H1 (cell line): ENCODE data around the gene GOLGA1. TPM values are rescaled to one million over a fixed set of nuclear protein-coding genes. Genes with fewer than 3 reads are reported as not detected.

Source experiments
- CTCF ChIA-PET: fragments of 300-600 bp; sonication (Branson Sonifier 250); formaldehyde crosslinking; loops from one replicate; lab custom pipeline; 2021; ENCODE audit not compliant: partially characterized antibody; lab: Charles Lee
- POLR2A ChIA-PET: fragments of 300-600 bp; sonication (Branson Sonifier 250); formaldehyde crosslinking; loops from one replicate; lab custom pipeline; 2021; ENCODE audit warnings: inconsistent platforms; ENCODE audit not compliant: partially characterized antibody; lab: Charles Lee
- DNase-seq, 2 experiments: peaks; one replicate each; pipeline versions ENCODE4 v3.0.0 to v3.0.0-alpha.2; 2010 to 2022; ENCODE audit warnings: low spot score in 2 of 2, low read depth in 1 of 2, mixed read lengths in 1 of 2
- FAIRE-seq: peaks from 2 replicates; lab custom pipeline; 2011; peaks lifted over from hg19 to GRCh38; lab: Jason Lieb, UNC
- H2AFZ ChIP-seq: 2 replicates; pipeline ENCODE4 v1.8.1; 2012; ENCODE audit warnings: low read length, inconsistent platforms
- H2AK5ac ChIP-seq: 2 replicates; pipeline ENCODE4 v1.6.1; 2013; ENCODE audit warnings: low read depth, low read length
- H2BK120ac ChIP-seq: replicated peaks from 2 replicates; pipeline ENCODE3; 2013; ENCODE audit warnings: low read depth, low read length, inconsistent platforms
- H2BK12ac ChIP-seq: 2 replicates; pipeline ENCODE4 v1.6.1; 2013; ENCODE audit warnings: low read depth, low read length
- H2BK15ac ChIP-seq: 2 replicates; pipeline ENCODE4 v1.6.1; 2013; ENCODE audit warnings: low read length
- H2BK20ac ChIP-seq: 2 replicates; pipeline ENCODE4 v1.6.1; 2013; ENCODE audit warnings: low read length
- H2BK5ac ChIP-seq: 2 replicates; pipeline ENCODE4 v1.6.1; 2013; ENCODE audit warnings: low read depth, low read length
- H3K14ac ChIP-seq: 2 replicates; pipeline ENCODE4 v1.6.1; 2013; ENCODE audit warnings: inconsistent platforms; ENCODE audit not compliant: insufficient read length
- H3K18ac ChIP-seq: 2 replicates; pipeline ENCODE4 v1.6.1; 2013; ENCODE audit warnings: low read length; ENCODE audit errors: extremely low read depth
- H3K23ac ChIP-seq: 2 replicates; pipeline ENCODE4 v1.6.1; 2013; ENCODE audit warnings: inconsistent platforms; ENCODE audit not compliant: insufficient read length
- H3K23me2 ChIP-seq: 2 replicates; pipeline ENCODE4 v1.6.1; 2013; ENCODE audit warnings: low read depth, low read length
- H3K27ac ChIP-seq: 2 replicates; pipeline ENCODE4 v1.6.1; 2011; ENCODE audit warnings: low read depth, low read length, inconsistent platforms
- H3K27me3 ChIP-seq, 4 experiments: replicated peaks in 1 of 4; 1 replicate in 1 of 4; 2 replicates in 3 of 4; pipeline versions ENCODE4 v1.6.1 to v1.8.1; 2011 to 2013; ENCODE audit warnings: low read length in 3 of 4, mild to moderate bottlenecking in 3 of 4, inconsistent platforms in 2 of 4, mixed read lengths in 2 of 4, moderate library complexity in 1 of 4; ENCODE audit not compliant: control insufficient read depth in 3 of 4, insufficient read depth in 3 of 4; ENCODE audit errors: extremely low read depth in 1 of 4
- H3K36me3 ChIP-seq, 4 experiments: 2 replicates each; pipeline versions ENCODE4 v1.6.1 to v1.8.1; 2011 to 2013; ENCODE audit warnings: mild to moderate bottlenecking in 4 of 4, low read length in 3 of 4, moderate library complexity in 2 of 4, control low read depth in 1 of 4, inconsistent platforms in 1 of 4; ENCODE audit not compliant: insufficient read depth in 4 of 4, control insufficient read depth in 2 of 4
- H3K4ac ChIP-seq: replicated peaks from 2 replicates; pipeline ENCODE3; 2013; ENCODE audit warnings: low read length, low read depth, mixed read lengths, inconsistent platforms; ENCODE audit not compliant: insufficient read length
- H3K4me1 ChIP-seq, 4 experiments: replicated peaks in 1 of 4; 1 replicate in 1 of 4; 2 replicates in 3 of 4; pipeline versions ENCODE4 v1.6.1 to v1.8.1; 2011 to 2013; ENCODE audit warnings: low read length in 3 of 4, inconsistent platforms in 2 of 4, mixed read lengths in 1 of 4; ENCODE audit not compliant: insufficient read depth in 4 of 4, control insufficient read depth in 3 of 4
- H3K4me2 ChIP-seq, 2 experiments: 2 replicates each; pipeline versions ENCODE4 v1.6.1 to v1.8.1; 2011 to 2013; ENCODE audit warnings: low read depth in 2 of 2, low read length in 2 of 2, control low read depth in 1 of 2, inconsistent platforms in 1 of 2, mild to moderate bottlenecking in 1 of 2; ENCODE audit not compliant: insufficient read depth in 1 of 2
- H3K4me3 ChIP-seq, 4 experiments: fragments of 200-600, 300-600 bp in 1 of 4; sonication (generic), shearing (Covaris generic), sonication (Bioruptor Twin) in 1 of 4; 2 replicates each; pipeline versions ENCODE4 v1.5.1 to v1.8.1; 2011 to 2016; ENCODE audit warnings: low read length in 4 of 4, low read depth in 3 of 4, control low read depth in 2 of 4, inconsistent platforms in 2 of 4, mild to moderate bottlenecking in 2 of 4, mixed read lengths in 1 of 4, moderate library complexity in 1 of 4; ENCODE audit not compliant: insufficient read depth in 2 of 4; ENCODE audit errors: extremely low read depth in 1 of 4
- H3K56ac ChIP-seq: replicated peaks from 2 replicates; pipeline ENCODE3; 2013; ENCODE audit warnings: low read depth, mild to moderate bottlenecking, mixed read lengths, low read length, inconsistent platforms; ENCODE audit not compliant: insufficient read length
- H3K79me1 ChIP-seq: 2 replicates; pipeline ENCODE4 v1.6.1; 2013; ENCODE audit warnings: low read depth, low read length, control low read depth
- H3K79me2 ChIP-seq, 2 experiments: 2 replicates each; pipeline versions ENCODE4 v1.6.1 to v1.8.1; 2012 to 2013; ENCODE audit warnings: low read length in 2 of 2, mild to moderate bottlenecking in 2 of 2, inconsistent platforms in 1 of 2; ENCODE audit not compliant: insufficient read depth in 2 of 2, control insufficient read depth in 1 of 2
- H3K9ac ChIP-seq, 4 experiments: replicated peaks in 1 of 4; 1 replicate in 1 of 4; 2 replicates in 3 of 4; pipeline versions ENCODE4 v1.6.1 to v1.8.1; 2011 to 2013; ENCODE audit warnings: low read depth in 3 of 4, low read length in 3 of 4, control low read depth in 2 of 4, mild to moderate bottlenecking in 2 of 4, moderate library complexity in 2 of 4, inconsistent platforms in 1 of 4; ENCODE audit errors: extremely low read depth in 1 of 4
- H3K9me3 ChIP-seq, 2 experiments: 2 replicates each; pipeline versions ENCODE4 v1.6.1 to v1.8.1; 2012 to 2013; ENCODE audit warnings: mild to moderate bottlenecking in 2 of 2, moderate library complexity in 2 of 2, control low read depth in 1 of 2, inconsistent platforms in 1 of 2, low read depth in 1 of 2, low read length in 1 of 2, mixed read lengths in 1 of 2; ENCODE audit not compliant: insufficient read depth in 2 of 2
- H4K20me1 ChIP-seq, 2 experiments: replicated peaks in 1 of 2; 2 replicates each; pipeline versions ENCODE3 to v1.8.1; 2011 to 2013; ENCODE audit warnings: inconsistent platforms in 2 of 2, low read length in 2 of 2, mild to moderate bottlenecking in 1 of 2; ENCODE audit not compliant: insufficient read depth in 2 of 2, control insufficient read depth in 1 of 2
- H4K5ac ChIP-seq: 2 replicates; pipeline ENCODE4 v1.6.1; 2013; ENCODE audit warnings: low read length, low read depth, mixed read lengths, inconsistent platforms; ENCODE audit not compliant: insufficient read length
- H4K8ac ChIP-seq: 2 replicates; pipeline ENCODE4 v1.8.0; 2013; ENCODE audit warnings: mild to moderate bottlenecking, moderate library complexity, low read length, inconsistent platforms; ENCODE audit not compliant: insufficient read depth; ENCODE audit errors: extremely low read depth
- H4K91ac ChIP-seq: replicated peaks from 2 replicates; pipeline ENCODE3; 2013; ENCODE audit warnings: low read length, mixed read lengths, inconsistent platforms; ENCODE audit not compliant: insufficient read length
- FOSL1 ChIP-seq: IDR thresholded peaks from 2 replicates; pipeline ENCODE4 v1.6.1; 2011; ENCODE audit warnings: mild to moderate bottlenecking, low read depth, low read length, moderate library complexity; ENCODE audit not compliant: insufficient read depth
- GTF2F1 ChIP-seq: IDR thresholded peaks from 2 replicates; pipeline ENCODE4 v1.6.1; 2012; ENCODE audit warnings: low read depth, low read length, improper control_type of control experiment, borderline replicate concordance
- HDAC2 ChIP-seq, 2 experiments: fragments of 300-600 bp in 1 of 2; sonication (generic) in 1 of 2; IDR thresholded peaks; 2 replicates each; pipeline ENCODE4 v1.6.1; 2011 to 2012; ENCODE audit warnings: low read depth in 2 of 2, low read length in 2 of 2, mild to moderate bottlenecking in 2 of 2, moderate library complexity in 2 of 2, borderline replicate concordance in 1 of 2, inconsistent platforms in 1 of 2
- JUN ChIP-seq: IDR thresholded peaks from 2 replicates; pipeline ENCODE4 v1.6.1; 2011; ENCODE audit warnings: low read depth, mild to moderate bottlenecking, improper control_type of control experiment, low read length
- KDM4A ChIP-seq: IDR thresholded peaks from one replicate; pipeline ENCODE4 v1.7.1; 2012; ENCODE audit warnings: low read depth, mild to moderate bottlenecking, moderate library complexity, low read length, inconsistent platforms; ENCODE audit not compliant: severe bottlenecking
- MAFK ChIP-seq: IDR thresholded peaks from 2 replicates; pipeline ENCODE4 v1.6.1; 2012; ENCODE audit warnings: low read depth, mild to moderate bottlenecking, improper control_type of control experiment, low read length
- POLR2A ChIP-seq, 2 experiments: IDR thresholded peaks; 1 replicate in 1 of 2; 2 replicates in 1 of 2; pipeline ENCODE4 v1.6.1; 2011; ENCODE audit warnings: low read depth in 2 of 2, low read length in 2 of 2, mild to moderate bottlenecking in 2 of 2; ENCODE audit errors: control extremely low read depth in 1 of 2
- POU5F1 ChIP-seq: IDR thresholded peaks from 2 replicates; pipeline ENCODE4 v1.6.1; 2011; ENCODE audit warnings: low read depth, mild to moderate bottlenecking, low read length, moderate library complexity
- RAD21 ChIP-seq, 2 experiments: IDR thresholded peaks in 1 of 2; conservative IDR thresholded peaks in 1 of 2; 2 replicates each; pipeline ENCODE4 v1.6.1; 2011; ENCODE audit warnings: low read depth in 2 of 2, low read length in 2 of 2, improper control_type of control experiment in 1 of 2, inconsistent platforms in 1 of 2, mild to moderate bottlenecking in 1 of 2, moderate library complexity in 1 of 2
- SIN3A ChIP-seq, 2 experiments: IDR thresholded peaks in 1 of 2; conservative IDR thresholded peaks in 1 of 2; 2 replicates each; pipeline ENCODE4 v1.6.1; 2011 to 2012; ENCODE audit warnings: low read length in 2 of 2, improper control_type of control experiment in 1 of 2, low read depth in 1 of 2, mild to moderate bottlenecking in 1 of 2
- TAF1 ChIP-seq: IDR thresholded peaks from 2 replicates; pipeline ENCODE4 v1.6.1; 2011; ENCODE audit warnings: mild to moderate bottlenecking, low read depth, low read length
- TCF12 ChIP-seq: IDR thresholded peaks from 2 replicates; pipeline ENCODE4 v1.6.1; 2011; ENCODE audit warnings: low read depth, mild to moderate bottlenecking, low read length
- WGBS, 2 experiments: shearing (Covaris generic) in 1 of 2; methylation state at CpG; one replicate each; pipeline versions ENCODE4 v1.1.6 to v1.1.7; 2013 to 2015; ENCODE audit warnings: low lambda C conversion rate in 2 of 2, mixed read lengths in 2 of 2, inconsistent platforms in 1 of 2, low coverage in 1 of 2, missing lambda C conversion rate in 1 of 2; ENCODE audit not compliant: insufficient replicate concordance in 2 of 2, insufficient coverage in 1 of 2, insufficient read length in 1 of 2; ENCODE audit errors: extremely low coverage in 1 of 2, missing lambda C conversion rate in 1 of 2; 5-methylcytosine and 5-hydroxymethylcytosine counted together
- polyA plus RNA-seq, 7 experiments: library from polyadenylated mRNA; depleted of rRNA in 3 of 7; stranded (reverse) in 5 of 7; unstranded in 2 of 7; fragments of >200 nt in 5 of 7; fragments of 200-250 nt in 2 of 7; gene quantifications; 1 replicate in 5 of 7; 2 replicates in 1 of 7; 4 replicates in 1 of 7; pipeline versions ENCODE4 v1.2.1 to v1.2.3, GENCODE V29; 2011 to 2013; ENCODE audit warnings: missing spikeins in 2 of 7, mixed read lengths in 2 of 7
- total RNA-seq: library from RNA; stranded (reverse); fragmentation: NEBNext Ultra II Directional; extraction: Animal tissue kit (Norgen Biotek cat#: 25700); gene quantifications from 2 replicates; pipeline ENCODE4 v1.2.1, GENCODE V29; 2021
- TF ChIP-seq, protein P1 (sequence below): IDR thresholded peaks from 2 replicates; pipeline ENCODE4 v1.6.1; 2012; ENCODE audit warnings: inconsistent platforms

Gene GOLGA1
- total and polyA plus RNA-seq, 2 of the 8 experiments (the other 6 are each of a cell fraction or from before 2014, with no cell fraction given): 4.8 to 6.5 TPM

DNA sequence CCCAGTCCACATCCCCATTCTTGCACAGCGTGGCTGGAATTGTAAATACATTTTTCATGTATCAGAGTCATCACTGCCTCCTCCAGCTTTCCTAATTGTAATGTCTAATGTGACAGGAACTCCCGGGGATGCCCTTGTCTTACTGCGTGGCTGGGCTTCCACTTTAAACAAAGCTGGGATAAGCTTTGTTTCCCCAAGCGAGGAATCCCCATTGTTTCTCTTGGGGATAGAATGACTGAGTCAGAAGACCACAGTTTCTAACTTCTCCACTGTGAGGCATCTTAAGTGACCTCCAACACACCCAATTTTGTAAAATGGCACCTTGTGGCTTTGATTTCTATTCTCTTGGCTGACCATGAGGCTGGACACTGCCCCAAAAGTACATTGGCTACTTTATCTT lies 56.5 kb downstream of the GOLGA1 start:
- WGBS, 2 experiments: 77% methylated on average over 4 of the region's 4 CpGs; no CpG with 5 or more reads in 1 of the 2 experiments
- no peak overlapping the region for H4K91ac ChIP-seq
- 0 out of 2 replicates have a peak, but pooled peaks cover 4% of the 10 kb centered on the region for H3K23me2 ChIP-seq
- no peak overlapping the region for H2BK12ac ChIP-seq
- FAIRE-seq (no peak), DNase-seq (no peak)
- peaks cover 5 to 18% (median 14%) of the 10 kb centered on the region in 4 experiments for H3K4me1 ChIP-seq
- H3K79me1 ChIP-seq: 0 out of 2 replicates have a peak, but pooled peaks cover 2% of the 10 kb centered on the region
- H3K18ac ChIP-seq: no peak overlapping the region
- H3K4ac ChIP-seq: peak overlapping the region; percentile 44
- no peak overlapping the region for H3K14ac ChIP-seq
- no peaks in the 10 kb centered on the region for H3K27me3 ChIP-seq
- CTCF ChIA-PET: interaction anchor here (1.0 to 6.3 kb wide), 3 partner anchors 8 to 15 kb away, joined by 3 to 55 read pairs (median 5); no protein-coding TSS in a partner anchor
- no peaks in the 10 kb centered on the region for H3K79me2 ChIP-seq
- no peak overlapping the region for H4K8ac ChIP-seq
- no peak overlapping the region for H3K4me2 ChIP-seq
- H3K56ac ChIP-seq: no peak overlapping the region
- no peak overlapping the region for H2AFZ ChIP-seq
- H2BK5ac ChIP-seq: no peak overlapping the region
- no peak overlapping the region for H2BK20ac ChIP-seq
- H3K9ac ChIP-seq: no peak overlapping the region
- H3K4me3 ChIP-seq: no peak overlapping the region
- H3K36me3 ChIP-seq: no peaks in the 10 kb centered on the region; a peak in 1 of 8 replicates
- no peak overlapping the region for H2BK15ac ChIP-seq
- H3K23ac ChIP-seq: no peak overlapping the region
- POLR2A ChIA-PET: interaction anchor here (1.1 to 31.1 kb wide), 2 partner anchors 21 to 357 kb away, joined by 3 to 573 read pairs; partner anchors contain the start of genes ARPC5L, HSPA5, RPL35 and WDR38
- no peak overlapping the region for H3K27ac ChIP-seq
- no peaks in the 10 kb centered on the region; a peak in 1 of 4 replicates for H3K9me3 ChIP-seq
- H2BK120ac ChIP-seq: no peak overlapping the region
- peaks cover 0 to 4% of the 10 kb centered on the region in 2 experiments for H4K20me1 ChIP-seq
- no peak overlapping the region for H2AK5ac ChIP-seq
- no peak overlapping the region for H4K5ac ChIP-seq
- no peak for TF ChIP-seq GTF2F1
- no peak for TF ChIP-seq POLR2A (IDR thresholded peaks at IDR 0.05; ENCODE audit: control extremely low read depth in 1 of 2, low read depth in 2 of 2, low read length in 2 of 2)
- no peak for TF ChIP-seq POU5F1
- TF ChIP-seq, protein P1, sequence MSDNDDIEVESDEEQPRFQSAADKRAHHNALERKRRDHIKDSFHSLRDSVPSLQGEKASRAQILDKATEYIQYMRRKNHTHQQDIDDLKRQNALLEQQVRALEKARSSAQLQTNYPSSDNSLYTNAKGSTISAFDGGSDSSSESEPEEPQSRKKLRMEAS: no peak
- no peak for TF ChIP-seq MAFK
- TF ChIP-seq SIN3A (conservative IDR thresholded peaks at IDR 0.05 in 1 of 2, IDR thresholded peaks at IDR 0.05 in 1 of 2; ENCODE audit: low read depth in 1 of 2, low read length in 2 of 2): no peak
- no peak for TF ChIP-seq TAF1
- no peak for TF ChIP-seq FOSL1
- TF ChIP-seq RAD21 (IDR thresholded peaks at IDR 0.05 in 1 of 2, conservative IDR thresholded peaks at IDR 0.05 in 1 of 2; ENCODE audit: low read depth in 2 of 2, low read length in 2 of 2): no peak
- no peak for TF ChIP-seq JUN
- no peak for TF ChIP-seq KDM4A
- TF ChIP-seq TCF12: no peak
- no peak for TF ChIP-seq HDAC2 (IDR thresholded peaks at IDR 0.05; ENCODE audit: borderline replicate concordance in 1 of 2, low read depth in 2 of 2, low read length in 2 of 2)
